Activated T-cell treated with anti-CD3 and anti-CD28 coated beads, Interleukin-2, amount 50 U/mL, for 48 hours (primary cell): ENCODE measurements around the gene ZNF778.
"Not testable (repeated sequence)": the region's sequence is repeated elsewhere in the genome, so short reads cannot be mapped to it uniquely, and the experiment has no call there.

Source experiments
- DNase-seq, 2 experiments: peaks; one replicate each; pipeline ENCODE4 v3.0.0-alpha.2; 2020

Gene ZNF778

DNA sequence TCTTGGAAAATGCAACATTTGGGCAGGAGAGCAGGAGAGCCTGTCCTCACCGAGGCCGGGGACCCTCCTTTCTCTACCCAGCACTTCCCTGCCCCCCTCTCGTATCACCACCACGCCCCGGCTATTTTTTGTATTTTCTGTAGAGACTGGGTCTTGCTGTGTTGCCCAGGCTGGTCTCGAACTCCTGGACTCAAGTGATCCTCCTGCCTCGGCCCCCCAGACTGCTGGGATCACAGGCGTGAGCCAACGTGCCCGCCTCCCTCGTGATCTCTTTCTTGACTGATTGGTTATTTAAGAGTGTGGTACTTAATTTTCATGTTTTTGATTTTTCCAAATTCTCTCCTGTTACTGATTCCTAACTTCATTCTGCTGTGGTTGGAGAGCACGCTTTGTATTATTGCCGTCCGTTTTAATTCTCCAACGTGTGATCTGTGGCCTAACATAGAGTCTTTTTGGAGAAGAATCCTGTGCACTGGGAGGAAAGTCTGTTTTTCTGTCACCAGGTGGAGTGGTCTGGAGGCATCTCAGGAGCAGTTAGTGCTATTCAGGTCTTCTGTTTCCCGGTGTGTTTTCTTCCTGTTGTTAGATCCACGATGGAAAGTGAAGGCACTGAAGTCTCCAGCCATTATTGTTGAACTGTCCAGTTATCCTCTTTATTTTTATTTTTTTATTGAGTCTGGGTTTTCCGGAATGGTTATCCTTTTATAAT, 40.4 kb downstream of the ZNF778 start:
- no peak for DNase-seq

GRCh38 chr16:89259901-89260300, 42.4 kb downstream of the ZNF778 start:
- not testable (repeated sequence) for DNase-seq

- DNase-seq: no peak
Measured at GRCh38 chr16:89261691-89262563, 44.4 kb downstream of the ZNF778 start.

GRCh38 chr16:89264800-89265550, 47.5 kb downstream of the ZNF778 start:
- no peak for DNase-seq

GRCh38 chr16:89265647-89266046, 48.1 kb downstream of the ZNF778 start:
- no peak for DNase-seq

DNA sequence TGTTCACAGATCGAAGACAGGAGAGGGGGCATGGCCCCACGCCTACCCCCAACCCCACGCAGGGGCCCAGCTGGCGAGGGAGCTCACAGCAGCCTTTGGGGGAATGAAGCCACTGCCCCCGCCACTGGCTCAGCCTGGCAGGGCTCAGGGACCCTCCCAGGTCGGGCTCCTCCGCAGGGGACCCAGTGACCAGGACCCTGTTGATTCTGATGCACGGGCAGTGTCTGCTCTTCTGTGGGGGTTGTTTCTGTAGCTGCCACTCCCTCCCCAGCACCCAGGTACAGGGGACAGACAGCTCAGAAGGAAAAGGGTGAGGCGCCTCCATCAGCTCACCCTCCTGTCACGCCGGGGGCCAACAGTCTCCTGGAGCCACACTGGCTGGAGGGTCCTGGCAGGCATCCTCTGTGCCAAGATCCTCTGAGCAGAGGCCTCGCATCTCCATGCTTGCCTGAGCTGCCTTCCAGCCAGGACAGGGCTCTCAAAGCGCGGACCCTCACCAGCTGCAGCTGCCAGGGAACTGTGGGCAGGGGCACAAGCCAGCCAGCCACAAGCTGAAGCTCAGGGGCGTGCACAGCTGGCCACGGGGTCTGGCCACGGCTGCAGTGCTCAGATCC, 49.1 kb downstream of the ZNF778 start:
- DNase-seq: no peak

DNA sequence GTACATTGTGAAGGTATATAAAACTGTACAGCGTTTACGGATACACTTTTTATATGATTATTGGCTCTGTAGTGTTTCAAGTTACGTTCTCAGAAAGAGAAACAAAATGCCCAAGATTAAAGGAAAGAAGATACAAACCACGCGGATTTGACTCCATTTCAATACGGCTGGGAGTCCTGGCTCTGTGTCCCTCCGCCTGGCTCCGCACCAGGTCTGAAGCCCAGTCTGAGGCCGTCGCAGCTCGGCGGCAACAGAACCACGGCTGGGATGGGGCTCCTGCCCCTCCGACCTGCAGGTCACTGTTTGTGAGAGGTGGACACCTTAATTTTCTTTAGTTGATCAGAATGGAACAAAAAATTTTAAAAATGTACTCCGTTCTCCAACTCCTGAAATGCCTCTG, 50.2 kb downstream of the ZNF778 start:
- not testable (repeated sequence) for DNase-seq

DNA sequence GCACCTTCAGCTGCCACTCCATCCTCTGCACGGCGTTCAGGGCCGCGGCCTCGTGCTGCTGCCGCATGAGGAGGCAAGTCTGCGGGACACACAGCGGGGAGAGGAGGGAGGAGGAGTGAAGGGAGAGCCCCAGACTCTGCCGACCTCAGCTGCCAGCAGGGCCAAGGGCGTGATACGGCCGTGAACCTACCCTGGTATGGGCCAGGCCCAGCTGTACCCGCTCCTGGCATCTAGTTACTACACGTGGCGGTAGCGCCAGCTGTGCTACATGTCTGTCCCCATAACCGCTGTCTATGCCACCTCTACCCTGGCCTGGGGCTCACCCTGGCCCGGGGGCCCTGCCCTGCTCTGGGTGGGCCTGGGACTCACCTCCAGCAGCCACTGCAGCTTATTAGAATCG, 51.1 kb downstream of the ZNF778 start:
- no peak for DNase-seq

DNA sequence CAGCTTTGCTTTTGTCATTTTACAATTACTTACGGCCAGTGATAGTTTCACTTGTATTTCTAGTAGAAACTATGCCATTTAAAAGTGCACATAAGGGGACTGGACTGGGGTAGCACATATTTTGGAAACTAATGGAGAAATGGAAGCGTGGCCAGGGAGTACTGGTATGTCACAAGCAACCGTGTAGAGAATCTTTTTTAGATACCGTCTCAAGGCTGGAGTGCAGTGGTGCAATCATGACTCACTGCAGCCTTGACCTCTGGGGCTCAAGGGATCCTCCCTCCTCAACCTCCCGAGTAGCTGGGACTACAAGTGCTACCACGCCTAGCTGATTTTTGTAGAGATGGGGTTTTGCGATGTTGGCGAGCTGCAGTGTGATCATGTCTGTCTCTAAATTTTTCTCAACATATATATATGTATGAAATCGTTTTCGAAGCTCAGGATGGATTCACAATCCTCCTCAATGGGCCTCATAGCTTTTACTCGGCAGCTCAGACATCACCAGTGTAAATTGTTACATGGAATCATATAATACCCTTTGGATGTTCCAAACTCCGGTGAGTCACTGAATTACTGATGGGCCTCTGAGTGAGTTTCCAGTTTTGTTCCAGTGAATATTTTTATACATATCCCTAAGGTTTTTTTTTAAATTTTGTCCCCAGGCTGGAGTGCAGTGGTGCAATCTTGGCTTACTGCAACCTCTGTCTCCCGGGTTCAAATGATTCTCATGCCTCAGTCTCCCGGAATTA, 51.7 kb downstream of the ZNF778 start:
- DNase-seq: no peak

GRCh38 chr16:89269805-89270665, 52.5 kb downstream of the ZNF778 start:
- DNase-seq: no peak

- no peak for DNase-seq
Measured at GRCh38 chr16:89270666-89271345, 53.3 kb downstream of the ZNF778 start.

GRCh38 chr16:89272631-89273030, 55.1 kb downstream of the ZNF778 start:
- DNase-seq: no peak

DNA sequence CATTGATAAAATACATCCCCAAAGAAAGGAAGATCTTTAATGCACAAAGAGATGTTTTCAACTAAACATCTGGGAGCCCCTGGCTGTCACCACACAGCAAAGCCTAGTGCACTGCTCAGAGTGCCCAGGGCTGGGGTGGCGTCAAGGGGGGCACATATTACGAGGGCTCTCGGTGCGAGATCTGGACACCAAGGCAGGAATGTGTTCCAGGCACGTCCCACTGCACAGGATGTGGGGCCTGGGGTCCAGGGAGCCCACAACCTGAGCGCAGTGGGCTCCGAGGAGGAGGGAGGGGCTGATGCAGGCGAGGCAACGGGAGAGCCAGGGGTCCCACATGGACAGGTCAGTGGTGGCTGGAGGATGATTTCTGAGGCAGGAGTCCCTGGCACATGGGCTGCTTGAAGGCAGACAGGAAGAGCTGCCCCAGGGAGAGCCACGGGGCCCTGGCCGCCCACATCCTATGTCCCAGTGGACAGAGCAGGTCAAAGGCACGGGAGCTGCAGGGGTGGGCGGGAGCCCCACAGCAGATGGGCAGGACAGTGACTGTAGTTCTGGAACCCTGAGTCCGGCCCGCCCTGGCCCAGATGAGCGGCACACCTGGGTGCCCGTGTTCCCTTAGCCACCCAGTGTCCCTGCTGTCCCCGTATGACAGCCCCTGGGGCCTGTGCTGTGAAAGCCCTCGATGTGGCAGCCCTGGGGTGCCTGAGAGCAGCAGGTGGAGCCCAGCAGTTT, 56.4 kb downstream of the ZNF778 start:
- no peak for DNase-seq

DNA sequence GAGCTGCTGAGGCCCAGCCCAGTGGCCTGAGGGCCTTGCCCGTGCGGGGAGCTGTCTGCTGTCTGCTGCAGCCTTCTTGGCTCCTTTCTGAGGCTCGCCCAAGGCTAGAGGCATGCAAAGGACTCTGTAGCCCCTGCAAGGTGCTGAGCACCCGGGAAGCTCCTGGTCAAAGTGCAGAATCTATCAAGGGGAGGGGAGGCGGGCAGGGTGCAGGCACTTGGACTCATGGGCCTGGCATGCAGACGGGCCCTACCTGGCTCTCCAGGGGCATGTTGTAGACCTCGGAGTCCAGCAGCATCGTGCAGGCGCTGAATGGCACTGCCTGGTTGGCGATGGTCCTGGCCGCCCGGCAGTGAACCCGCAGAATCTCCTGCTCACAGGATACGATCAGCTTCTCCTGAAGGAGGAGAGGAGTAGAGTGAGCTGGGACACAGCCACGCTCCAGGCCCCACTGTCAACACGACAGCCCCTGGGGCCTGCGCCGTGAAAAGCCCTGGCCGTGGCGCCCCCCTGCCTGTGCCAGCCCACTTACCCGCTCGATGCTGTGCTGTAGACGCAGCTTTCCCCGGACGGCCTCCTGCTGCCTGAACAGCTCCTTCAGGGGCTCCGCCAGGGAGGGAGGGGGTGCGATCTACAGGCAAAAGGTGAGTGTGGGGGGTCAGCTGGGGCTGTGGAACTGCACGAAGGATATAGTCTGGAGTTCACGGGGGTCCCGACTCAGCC, 57.2 kb downstream of the ZNF778 start:
- DNase-seq: no peak

- DNase-seq: no peak
Measured at GRCh38 chr16:89275284-89275584, 57.7 kb downstream of the ZNF778 start.

DNA sequence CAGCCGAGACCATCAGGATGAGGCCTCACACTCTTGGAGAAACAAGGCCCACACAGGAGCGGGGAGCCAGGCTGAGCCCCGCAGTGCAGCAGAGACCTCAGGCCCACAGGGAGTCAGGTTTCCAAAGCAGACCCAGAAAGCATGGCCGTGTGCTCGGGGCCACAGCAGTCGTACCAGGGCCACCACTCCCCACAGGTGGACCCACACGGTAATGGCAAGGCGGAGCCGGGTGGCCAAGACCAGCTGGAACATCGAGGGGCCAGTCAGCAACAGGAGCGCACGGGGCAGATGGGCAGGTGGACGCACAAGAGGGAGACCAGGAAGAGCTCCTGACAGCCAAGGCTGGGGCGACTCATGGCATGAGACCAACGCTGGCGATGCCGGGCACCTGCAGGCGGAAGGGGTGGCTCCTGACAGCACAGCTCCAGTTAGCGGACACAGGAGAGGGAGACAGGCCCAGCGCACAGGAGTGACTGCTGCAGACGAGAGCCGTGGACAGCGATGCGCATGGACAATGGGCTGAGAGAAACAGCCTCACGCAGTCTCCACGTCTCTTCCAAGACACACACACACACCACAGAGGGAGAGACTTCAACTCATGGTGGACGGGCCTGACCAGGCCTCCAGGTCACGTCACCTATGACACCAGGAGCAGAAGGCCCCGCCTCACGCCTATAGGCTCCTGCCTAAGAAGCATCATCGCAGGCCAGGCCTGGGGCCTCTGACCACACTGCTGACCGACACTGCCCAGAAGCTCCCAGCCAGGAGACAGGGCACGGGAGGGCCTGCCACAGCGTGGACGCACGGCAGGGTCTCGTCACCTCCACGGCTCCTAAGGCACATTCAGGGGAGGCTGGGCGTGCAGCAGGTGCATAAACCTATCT, 58.6 kb downstream of the ZNF778 start:
- DNase-seq: no peak

DNA sequence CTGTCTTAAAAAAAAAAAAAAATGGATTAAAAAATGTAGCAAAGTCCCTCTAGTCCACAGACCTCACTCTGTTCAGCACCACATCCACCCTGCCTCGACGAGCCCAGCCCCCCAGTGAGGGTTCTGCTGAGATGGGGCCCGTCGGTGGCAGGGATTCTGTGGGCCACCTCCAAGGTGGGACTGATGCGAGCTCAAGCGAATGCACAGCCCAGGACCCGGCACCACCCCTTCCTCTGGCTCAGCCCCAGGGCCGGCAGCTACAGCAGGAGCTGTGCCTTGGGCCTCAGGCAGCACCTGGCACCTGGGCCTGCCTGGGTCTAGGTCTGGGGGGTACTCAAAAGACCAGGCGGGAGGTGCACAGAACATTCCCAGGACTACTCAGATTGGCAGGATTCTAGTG, 59.5 kb downstream of the ZNF778 start:
- DNase-seq: no peak

- no peak for DNase-seq
Measured at GRCh38 chr16:89277641-89278341, 60.3 kb downstream of the ZNF778 start.
